ENCODE results near the gene SLC39A1.
"Not testable (repeated sequence)": the region's sequence is repeated elsewhere in the genome, so short reads cannot be mapped to it uniquely, and the experiment has no call there.

SLC39A1 gene, protein sequence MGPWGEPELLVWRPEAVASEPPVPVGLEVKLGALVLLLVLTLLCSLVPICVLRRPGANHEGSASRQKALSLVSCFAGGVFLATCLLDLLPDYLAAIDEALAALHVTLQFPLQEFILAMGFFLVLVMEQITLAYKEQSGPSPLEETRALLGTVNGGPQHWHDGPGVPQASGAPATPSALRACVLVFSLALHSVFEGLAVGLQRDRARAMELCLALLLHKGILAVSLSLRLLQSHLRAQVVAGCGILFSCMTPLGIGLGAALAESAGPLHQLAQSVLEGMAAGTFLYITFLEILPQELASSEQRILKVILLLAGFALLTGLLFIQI

GRCh38 chr1:153963030-153963849, at the start of gene SLC39A1:
Gene SLC39A1 (minus strand): TSS chr1:153963537. CDS start chr1:153962715, 822 bp downstream.
- DNase-seq, result peak; percentile 98

- DNase-seq, result not testable (repeated sequence)
Observed at GRCh38 chr1:154012543-154012942, 49.2 kb upstream of the SLC39A1 start.

DNA sequence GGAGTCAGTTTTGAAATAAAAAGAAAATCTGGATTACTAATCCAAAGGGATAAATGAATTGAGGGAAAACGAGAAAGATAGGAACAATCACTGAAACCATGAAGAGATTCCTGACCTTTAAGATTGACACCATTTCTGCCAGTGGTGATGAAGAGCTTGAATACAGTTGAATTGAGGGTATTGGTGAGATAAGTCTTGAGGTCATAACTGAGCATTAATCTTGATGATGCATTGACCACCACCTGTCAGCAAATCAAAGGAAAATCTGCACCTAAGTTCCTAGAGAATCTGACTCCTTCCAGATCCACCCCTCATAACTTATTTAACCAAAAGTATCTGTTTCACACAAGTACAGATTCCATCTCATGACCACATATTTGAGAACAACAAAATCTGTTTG, 48.8 kb upstream of the SLC39A1 start:
- no peak for DNase-seq

DNA sequence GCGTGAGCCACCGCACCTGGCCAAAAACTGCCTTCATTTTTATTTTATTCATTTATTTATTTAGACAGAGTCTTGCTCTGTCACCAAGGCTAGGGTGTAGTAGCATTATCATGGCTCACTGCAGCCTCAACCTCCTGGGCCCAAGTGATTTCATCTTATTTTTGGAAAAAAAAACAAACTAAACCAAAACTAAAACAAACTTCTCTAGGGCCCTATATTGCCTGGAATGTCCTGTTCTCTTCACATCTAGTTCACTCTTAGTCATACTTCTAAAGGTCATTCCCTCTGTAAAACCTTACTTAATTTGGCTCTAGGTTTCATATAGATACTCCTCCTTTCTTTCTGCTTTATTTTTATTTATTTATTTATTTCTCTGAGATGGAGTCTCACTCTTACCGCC, 42.8 kb upstream of the SLC39A1 start:
- DNase-seq, result no peak

GRCh38 chr1:154000420-154000819, 37.1 kb upstream of the SLC39A1 start:
- DNase-seq, result no peak

DNA sequence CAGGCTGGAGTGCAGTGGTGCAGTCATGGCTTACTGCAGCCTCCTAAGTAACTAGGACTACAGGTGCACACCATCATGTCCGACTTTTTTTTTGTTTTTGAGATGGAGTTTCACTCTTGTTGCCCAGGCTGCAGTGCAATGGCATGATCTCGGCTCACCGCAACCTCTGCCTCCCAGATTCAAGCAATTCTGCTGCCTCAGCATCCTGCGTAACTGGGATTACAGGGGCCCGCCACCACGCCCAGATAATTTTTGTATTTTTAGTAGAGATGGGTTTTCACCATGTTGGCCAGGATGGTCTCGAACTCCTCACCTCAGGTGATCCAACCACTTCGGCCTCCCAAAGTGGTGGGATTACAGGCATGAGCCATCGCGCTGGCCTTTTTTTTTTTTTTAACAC, 33.5 kb upstream of the SLC39A1 start:
- peak; percentile 42 for DNase-seq

- DNase-seq, result no peak
Observed at GRCh38 chr1:153995640-153996039, 32.3 kb upstream of the SLC39A1 start.

DNA sequence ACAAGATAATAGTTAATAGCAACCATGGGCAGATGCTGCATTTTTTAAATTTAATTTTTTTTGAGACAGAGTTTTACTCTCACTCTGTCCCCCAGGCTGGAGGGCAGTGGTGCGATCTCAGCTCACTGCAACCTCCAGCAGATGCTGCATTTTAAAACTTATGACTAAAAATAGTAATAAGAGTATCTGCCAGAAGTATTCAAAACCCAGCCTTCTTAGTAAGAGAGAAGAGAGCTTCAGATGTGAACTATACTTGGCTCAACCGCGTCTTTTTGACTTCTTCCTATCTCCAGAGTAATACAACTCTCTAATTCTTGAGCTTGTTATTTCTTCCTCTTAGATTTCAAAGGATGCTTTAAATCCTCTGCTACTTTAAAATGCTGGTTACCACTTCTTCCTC, 31.9 kb upstream of the SLC39A1 start:
- DNase-seq, result no peak

DNA sequence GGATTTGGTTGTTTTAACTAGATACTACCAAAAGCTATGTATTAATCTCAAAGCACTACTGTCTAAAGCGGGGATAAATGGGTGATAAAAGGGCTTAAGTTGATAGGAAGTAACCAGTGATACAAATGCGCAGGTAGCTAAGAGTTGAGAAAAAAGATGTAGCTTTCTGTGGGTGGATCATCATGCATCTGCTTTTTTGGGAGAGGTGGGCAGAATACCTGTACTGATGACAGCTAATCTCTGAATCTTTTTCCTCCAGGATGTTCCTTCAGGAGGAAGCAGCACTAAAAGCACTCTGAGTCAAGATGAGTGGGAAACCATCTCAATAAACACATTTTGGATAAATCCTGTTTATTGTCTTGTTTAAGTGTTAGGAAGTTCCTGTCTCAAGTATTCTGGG, 28.5 kb upstream of the SLC39A1 start:
- DNase-seq, result no peak

DNA sequence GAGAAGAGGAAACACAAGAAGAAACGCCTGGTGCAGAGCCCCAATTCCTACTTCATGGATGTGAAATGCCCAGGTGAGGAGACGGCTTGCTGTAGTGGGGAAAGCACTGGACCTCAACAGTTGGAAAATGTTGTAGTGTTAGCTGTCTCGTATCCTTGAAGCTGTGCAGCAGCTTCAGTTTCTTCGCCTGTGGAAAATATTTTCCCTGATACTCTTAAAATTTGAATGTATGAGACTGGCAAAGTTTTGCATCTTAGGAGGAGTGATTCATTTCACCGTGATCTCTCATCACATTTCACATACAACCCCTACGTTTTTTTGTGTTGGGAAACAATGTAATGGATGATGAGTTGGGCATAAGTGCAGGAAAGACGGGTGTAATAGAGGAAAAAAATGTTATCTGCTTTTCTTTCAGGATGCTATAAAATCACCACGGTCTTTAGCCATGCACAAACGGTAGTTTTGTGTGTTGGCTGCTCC, 27.9 kb upstream of the SLC39A1 start:
- no peak for DNase-seq

DNA sequence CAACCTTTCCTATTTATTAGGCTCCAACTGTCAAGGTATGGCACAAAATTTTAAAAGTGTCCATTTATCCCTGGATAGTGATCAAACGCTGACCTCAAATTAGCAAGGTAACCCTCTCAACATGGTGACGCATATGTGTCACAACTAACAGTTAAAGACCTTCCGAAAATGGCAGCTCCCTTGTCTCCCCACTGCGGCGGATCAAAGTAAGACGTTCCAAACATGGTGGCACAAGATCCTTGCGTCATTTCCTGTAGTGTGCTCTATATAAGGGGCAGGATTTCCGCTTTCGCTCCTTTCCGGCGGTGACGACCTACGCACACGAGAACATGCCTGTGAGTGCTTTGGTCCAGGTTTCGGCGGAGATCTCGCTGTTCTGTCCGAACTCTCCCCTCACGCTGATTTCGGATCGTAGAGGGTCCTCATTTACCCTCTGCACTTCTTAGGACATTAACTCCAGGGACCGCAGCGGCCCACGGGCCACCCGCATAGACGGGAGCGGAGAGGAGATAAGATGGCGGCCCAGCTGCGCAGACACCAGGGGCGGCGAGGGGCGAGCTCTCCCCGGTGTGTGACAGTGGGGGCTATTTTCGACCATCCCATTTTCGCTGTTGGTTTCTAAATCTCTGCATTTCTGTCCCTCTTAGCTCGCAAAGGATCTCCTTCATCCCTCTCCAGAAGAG, 27.3 kb upstream of the SLC39A1 start, which contains the start of gene RPS27:
RPS27 (plus strand) TSS at position 295 of the 683 bp plus-strand sequence; CDS start at position 330, 35 bp downstream.
- peak; percentile 99 for DNase-seq

- no peak for DNase-seq
Observed at GRCh38 chr1:153987621-153988020, 24.3 kb upstream of the SLC39A1 start.

DNA sequence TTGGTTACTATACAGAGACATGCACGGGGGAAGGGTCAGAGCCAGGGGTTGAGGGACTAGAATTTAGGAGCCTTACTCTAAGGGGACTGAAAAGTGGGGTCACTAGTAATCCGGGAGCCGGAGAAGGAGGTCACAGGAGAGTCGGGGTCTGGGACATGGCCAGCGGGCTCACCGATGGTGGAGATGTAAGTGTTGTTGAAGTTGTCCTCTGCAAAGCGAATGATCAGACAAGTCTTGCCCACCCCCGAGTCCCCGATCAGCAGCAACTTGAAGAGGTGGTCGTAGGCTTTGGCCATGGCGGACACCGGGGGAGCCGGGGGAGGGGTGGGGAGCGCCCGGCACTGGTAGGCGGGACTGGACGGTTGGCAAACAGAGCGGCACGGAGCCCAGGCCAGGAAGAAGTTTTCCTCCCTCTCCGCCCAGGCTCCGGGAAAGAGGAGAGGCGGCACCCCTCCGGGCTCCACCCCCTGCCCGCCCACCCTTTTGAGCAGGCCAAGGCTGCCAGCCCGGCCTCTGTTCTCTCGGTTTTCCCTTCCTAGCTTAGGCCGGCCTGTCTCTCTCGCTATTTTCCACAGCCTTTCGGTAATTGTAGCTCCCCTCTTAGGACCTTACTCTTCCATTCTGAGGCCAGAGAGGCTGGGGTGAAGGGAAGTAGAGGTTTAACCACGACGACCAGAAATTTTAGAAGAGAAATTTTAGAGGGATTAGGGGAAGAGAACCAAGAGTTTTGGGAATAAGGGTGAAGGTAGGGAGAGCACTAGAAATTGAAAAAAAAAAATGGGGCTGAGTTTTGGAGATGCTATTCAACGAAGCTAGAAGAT, 22.8 kb upstream of the SLC39A1 start, which contains the start of gene RAB13:
RAB13 (minus strand) TSS at position 399 of the 821 bp plus-strand sequence; CDS start at position 296, 103 bp downstream.
- peak; percentile 92 for DNase-seq

DNA sequence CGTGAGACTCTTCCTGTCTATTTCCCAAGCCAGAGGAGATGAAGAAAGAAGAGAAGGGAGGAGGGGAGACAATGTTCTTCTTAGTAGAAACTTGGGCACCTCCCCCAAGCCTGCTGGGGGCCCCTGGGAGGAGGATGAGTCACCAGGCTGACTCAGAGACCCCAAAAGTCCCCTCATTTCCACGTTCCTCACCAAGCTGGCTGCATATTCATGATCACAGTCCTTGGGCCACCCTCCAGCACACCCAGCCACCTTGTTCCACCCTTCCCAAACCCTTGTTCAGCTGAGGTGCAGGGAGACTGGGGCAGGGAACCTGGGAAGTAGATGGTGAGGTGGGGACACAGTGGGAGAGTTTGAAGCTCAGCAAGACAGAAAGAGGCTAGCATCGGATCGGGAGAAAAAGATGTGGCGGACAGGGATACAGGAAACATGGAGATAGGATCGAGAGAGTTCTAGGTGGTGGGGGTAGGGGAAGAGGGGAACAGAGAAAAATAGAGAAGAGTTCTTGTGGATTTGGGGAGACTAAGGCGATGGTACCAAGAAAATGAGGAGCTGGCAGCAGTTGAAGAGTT, 22.1 kb upstream of the SLC39A1 start:
- no peak for DNase-seq

DNA sequence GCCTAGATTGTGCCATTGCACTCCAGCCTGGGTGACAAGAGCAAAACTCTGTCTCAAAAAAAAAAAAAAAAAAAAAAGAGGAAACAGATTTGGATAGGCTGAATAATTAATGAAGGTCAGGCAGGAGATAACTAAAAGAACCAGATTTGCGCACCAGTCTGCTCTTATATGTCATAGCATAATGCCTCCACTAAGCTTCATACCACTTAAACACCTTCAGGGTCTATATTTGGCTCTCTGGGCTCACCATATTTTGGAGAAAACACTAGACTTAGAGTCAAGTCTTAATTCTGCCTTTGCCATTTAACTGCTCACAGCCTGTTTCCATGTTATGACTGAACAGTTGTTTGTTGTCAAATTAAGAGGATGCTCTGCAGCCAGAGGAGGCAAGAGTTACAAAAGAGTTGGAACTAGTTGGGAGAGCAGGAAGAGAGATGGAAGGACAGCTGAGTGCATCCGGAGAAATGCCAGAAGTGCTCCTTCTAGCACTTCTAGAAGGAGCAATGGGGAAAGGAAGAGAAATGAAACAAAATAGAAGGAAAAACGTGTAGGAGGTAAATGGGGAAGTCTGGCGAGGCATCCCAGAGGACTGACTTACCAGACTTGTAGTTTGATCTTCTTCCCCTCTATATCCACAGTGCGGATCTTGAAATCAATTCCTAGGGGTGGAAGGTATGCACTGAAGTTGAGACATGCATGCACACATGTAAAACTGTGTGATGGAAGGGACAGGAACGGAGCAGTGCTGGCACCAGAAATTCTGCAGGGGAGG, 21.0 kb upstream of the SLC39A1 start:
- no peak for DNase-seq

GRCh38 chr1:153981735-153982134, 18.4 kb upstream of the SLC39A1 start:
- DNase-seq, result not testable (repeated sequence)

GRCh38 chr1:153979091-153979490, 15.8 kb upstream of the SLC39A1 start:
- DNase-seq, result not testable (repeated sequence)

DNA sequence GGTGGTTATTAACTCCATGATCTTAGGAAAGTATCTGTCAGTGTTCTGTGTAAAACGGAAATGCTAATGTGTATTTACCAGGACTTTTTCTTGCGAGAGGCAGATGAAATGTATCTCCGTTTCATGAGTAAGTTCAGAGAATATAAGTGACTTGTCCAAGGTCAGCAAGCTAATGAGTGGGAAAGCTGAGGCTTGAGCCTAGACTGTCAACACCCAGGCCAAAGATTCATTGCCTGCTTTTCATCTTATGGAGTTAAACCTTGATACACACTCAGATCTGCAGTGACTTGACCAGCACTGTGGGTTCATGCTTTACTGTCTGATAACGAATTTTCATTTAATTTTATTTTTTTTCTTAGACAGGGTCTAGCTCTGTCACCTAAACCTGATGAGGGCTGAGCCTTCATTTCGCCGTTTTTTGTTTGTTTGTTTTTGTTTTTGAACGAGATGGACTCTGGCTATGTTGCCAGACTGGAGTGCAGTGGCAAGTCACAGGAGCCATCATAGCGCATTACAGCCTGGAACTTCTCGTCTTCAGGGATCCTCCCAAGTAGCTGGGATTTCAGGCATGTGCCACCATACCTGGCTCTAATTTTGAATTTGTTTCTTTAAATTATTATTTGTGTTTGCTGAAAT, 15.1 kb upstream of the SLC39A1 start:
- no peak for DNase-seq

GRCh38 chr1:153977250-153978240, 14.2 kb upstream of the SLC39A1 start, which contains the start of gene JTB:
Gene JTB (minus strand): TSS chr1:153977674. CDS start chr1:153977252, 422 bp downstream.
- DNase-seq, result peak; percentile 93
